Smooth muscle cell (in vitro differentiated cells): Measurements from ENCODE around the gene SFI1. TPM values are rescaled to one million over a fixed set of nuclear protein-coding genes. Genes with fewer than 3 reads are reported as not detected.

Source experiments
- DNase-seq: peaks from one replicate; lab custom pipeline; 2025; ENCODE audit not compliant: unreplicated experiment; lab: John Stamatoyannopoulos, UW
- H2AFZ ChIP-seq: fragments of 200-600 bp; sonication (generic); 2 replicates; pipeline ENCODE4 v1.6.0; 2016; ENCODE audit warnings: antibody characterized with exemption, low read depth, mild to moderate bottlenecking
- H3F3A ChIP-seq: fragments of 200-600 bp; sonication (generic); 2 replicates; pipeline ENCODE4 v1.6.0; 2017; ENCODE audit warnings: antibody characterized with exemption, low read depth
- H3K27ac ChIP-seq: fragments of 200-600 bp; sonication (generic); 2 replicates; pipeline ENCODE4 v1.5.1; 2016; ENCODE audit warnings: low read depth, mild to moderate bottlenecking
- H3K27me3 ChIP-seq: fragments of 200-600 bp; sonication (generic); 2 replicates; pipeline ENCODE4 v1.6.1; 2016; ENCODE audit warnings: low read depth, mild to moderate bottlenecking
- H3K36me3 ChIP-seq: fragments of 200-600 bp; sonication (generic); 2 replicates; pipeline ENCODE4 v1.5.1; 2016; ENCODE audit warnings: low read depth
- H3K4me1 ChIP-seq: fragments of 200-600 bp; sonication (generic); 2 replicates; pipeline ENCODE4 v1.5.1; 2016; ENCODE audit warnings: low read depth
- H3K4me2 ChIP-seq: fragments of 200-600 bp; sonication (generic); 2 replicates; pipeline ENCODE4 v1.6.0; 2016; ENCODE audit warnings: mild to moderate bottlenecking
- H3K4me3 ChIP-seq: fragments of 200-600 bp; sonication (generic); 2 replicates; pipeline ENCODE4 v1.5.1; 2016; ENCODE audit warnings: mild to moderate bottlenecking
- H3K79me2 ChIP-seq: fragments of 200-600 bp; sonication (generic); 2 replicates; pipeline ENCODE4 v1.6.0; 2016; ENCODE audit warnings: low read depth, mild to moderate bottlenecking
- H3K9ac ChIP-seq: fragments of 200-600 bp; sonication (generic); 2 replicates; pipeline ENCODE4 v1.6.0; 2016; ENCODE audit warnings: low read depth
- H3K9me3 ChIP-seq: fragments of 200-600 bp; sonication (generic); replicated peaks from 2 replicates; pipeline ENCODE4 v1.5.1; 2016; ENCODE audit warnings: low read depth
- H4K20me1 ChIP-seq: fragments of 200-600 bp; sonication (generic); 2 replicates; pipeline ENCODE4 v1.6.0; 2016; ENCODE audit warnings: low read depth
- WGBS: methylation state at CpG from one replicate; pipeline ENCODE4 v1.1.7; 2016; ENCODE audit warnings: low lambda C conversion rate; 5-methylcytosine and 5-hydroxymethylcytosine counted together
- polyA plus RNA-seq: library from polyadenylated mRNA; unstranded; fragments of >200 nt; fragmentation: Nextera tagmentation; extraction: Ambion mirVana; gene quantifications from 2 replicates; pipeline ENCODE4 v1.2.1, GENCODE V29; 2016
- total RNA-seq: library from RNA; depleted of rRNA; stranded (reverse); fragments of >200 nt; gene quantifications from 2 replicates; pipeline ENCODE4 v1.2.3, GENCODE V29; 2014
- TF ChIP-seq, protein P1 (sequence below): fragments of 200-600 bp; sonication (generic); IDR thresholded peaks from 2 replicates; pipeline ENCODE4 v1.5.1; 2017; ENCODE audit warnings: borderline replicate concordance, mild to moderate bottlenecking, antibody characterized with exemption; ENCODE audit not compliant: insufficient read depth, poor library complexity, severe bottlenecking

SFI1 gene
- total and polyA plus RNA-seq, 2 experiments from 2014 or later, result 8.7 to 26.9 TPM

DNA sequence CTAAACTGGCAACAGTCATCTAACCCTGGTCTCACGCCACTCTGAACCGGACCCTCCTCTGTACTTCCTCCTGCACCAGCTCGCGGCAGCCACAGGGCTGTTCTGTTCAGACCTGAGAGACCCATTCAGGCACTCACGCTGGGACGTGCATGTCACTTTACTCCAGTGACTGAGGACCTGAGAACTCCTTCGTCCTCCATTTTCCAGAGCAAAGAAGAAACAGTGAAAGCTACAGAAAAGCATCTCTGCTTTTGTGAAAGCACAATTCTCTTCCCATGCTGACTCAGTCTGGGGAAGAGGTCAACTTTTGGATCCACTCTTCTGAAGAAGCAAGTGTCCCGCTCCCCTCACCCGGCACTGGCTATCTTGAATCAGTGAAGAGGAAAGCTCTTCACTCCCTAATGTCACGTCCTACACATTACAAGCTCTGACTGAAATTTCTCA, 141.1 kb downstream of the SFI1 start:
- TF ChIP-seq, protein P1, sequence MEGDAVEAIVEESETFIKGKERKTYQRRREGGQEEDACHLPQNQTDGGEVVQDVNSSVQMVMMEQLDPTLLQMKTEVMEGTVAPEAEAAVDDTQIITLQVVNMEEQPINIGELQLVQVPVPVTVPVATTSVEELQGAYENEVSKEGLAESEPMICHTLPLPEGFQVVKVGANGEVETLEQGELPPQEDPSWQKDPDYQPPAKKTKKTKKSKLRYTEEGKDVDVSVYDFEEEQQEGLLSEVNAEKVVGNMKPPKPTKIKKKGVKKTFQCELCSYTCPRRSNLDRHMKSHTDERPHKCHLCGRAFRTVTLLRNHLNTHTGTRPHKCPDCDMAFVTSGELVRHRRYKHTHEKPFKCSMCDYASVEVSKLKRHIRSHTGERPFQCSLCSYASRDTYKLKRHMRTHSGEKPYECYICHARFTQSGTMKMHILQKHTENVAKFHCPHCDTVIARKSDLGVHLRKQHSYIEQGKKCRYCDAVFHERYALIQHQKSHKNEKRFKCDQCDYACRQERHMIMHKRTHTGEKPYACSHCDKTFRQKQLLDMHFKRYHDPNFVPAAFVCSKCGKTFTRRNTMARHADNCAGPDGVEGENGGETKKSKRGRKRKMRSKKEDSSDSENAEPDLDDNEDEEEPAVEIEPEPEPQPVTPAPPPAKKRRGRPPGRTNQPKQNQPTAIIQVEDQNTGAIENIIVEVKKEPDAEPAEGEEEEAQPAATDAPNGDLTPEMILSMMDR, result no peak
- H3K4me1 ChIP-seq, result no peaks in the 10 kb centered on the region
- no peak overlapping the region for H3K27ac ChIP-seq

DNA sequence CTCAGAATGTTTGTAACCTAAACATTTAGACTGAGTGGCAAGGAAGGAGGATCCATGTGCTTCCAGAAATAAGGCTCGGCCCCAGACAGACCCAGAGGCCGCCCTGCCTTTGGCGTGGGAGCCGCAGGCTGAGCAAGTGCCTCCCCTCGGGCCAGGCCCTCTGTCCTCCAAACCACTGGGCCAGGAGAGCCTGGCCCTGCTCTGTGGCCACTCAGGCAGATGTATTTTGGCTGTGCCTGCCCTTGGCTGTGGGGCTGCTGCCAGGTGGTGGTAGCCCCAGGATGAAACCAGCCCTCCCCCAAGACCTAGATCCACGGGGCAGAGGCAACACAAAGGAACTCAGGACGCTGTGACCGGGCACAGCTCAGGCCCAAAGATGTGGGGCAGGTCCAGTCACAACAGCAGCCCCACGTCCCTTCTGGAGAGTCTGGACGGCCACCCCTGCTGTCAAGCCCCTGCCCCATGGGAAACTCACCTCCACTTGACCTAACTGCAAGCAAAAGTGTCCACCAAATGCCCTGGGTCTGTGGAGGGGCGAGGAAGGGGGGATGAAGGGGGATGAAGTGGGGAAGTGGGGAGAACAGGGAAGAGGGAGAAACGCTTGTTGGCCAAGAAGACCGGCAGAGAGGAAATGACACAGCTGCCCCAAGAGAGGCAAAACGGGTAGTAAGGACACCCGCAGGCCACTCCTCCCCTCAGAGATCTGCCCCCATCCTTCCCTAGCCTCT, 141.7 kb downstream of the SFI1 start:
- Histone ChIP-seq H2AFZ (no peak overlapping the region), H3K27me3 (no peaks in the 10 kb centered on the region), H3K36me3 (no peaks in the 10 kb centered on the region), H3K79me2 (peaks cover 15% of the 10 kb centered on the region), H3K27ac (no peak overlapping the region), H3K4me2 (no peak overlapping the region), H3K9me3 (no peaks in the 10 kb centered on the region), H3K4me1 (no peaks in the 10 kb centered on the region), H4K20me1 (peaks cover 70% of the 10 kb centered on the region), H3F3A (no peaks in the 10 kb centered on the region), H3K9ac (no peak overlapping the region), H3K4me3 (no peak overlapping the region)
- TF ChIP-seq, protein P1, result no peak
- DNase-seq, result no peak
- 86% methylated on average over 15 of the region's 15 CpGs for WGBS

More for the DNA sequence above, 141.1 kb downstream of the SFI1 start:
- H3K4me3 ChIP-seq, result no peak overlapping the region
- H3K4me2 ChIP-seq, result no peak overlapping the region
- peaks cover 67% of the 10 kb centered on the region for H4K20me1 ChIP-seq
- H2AFZ ChIP-seq, result no peak overlapping the region
- H3K79me2 ChIP-seq, result peaks cover 15% of the 10 kb centered on the region
- no peaks in the 10 kb centered on the region for H3K27me3 ChIP-seq
- no peaks in the 10 kb centered on the region for H3K36me3 ChIP-seq
- H3F3A ChIP-seq, result no peaks in the 10 kb centered on the region
- no peak overlapping the region for H3K9ac ChIP-seq
- no peaks in the 10 kb centered on the region for H3K9me3 ChIP-seq
- no peak for DNase-seq
- 92% methylated on average over 10 of the region's 10 CpGs for WGBS

DNA sequence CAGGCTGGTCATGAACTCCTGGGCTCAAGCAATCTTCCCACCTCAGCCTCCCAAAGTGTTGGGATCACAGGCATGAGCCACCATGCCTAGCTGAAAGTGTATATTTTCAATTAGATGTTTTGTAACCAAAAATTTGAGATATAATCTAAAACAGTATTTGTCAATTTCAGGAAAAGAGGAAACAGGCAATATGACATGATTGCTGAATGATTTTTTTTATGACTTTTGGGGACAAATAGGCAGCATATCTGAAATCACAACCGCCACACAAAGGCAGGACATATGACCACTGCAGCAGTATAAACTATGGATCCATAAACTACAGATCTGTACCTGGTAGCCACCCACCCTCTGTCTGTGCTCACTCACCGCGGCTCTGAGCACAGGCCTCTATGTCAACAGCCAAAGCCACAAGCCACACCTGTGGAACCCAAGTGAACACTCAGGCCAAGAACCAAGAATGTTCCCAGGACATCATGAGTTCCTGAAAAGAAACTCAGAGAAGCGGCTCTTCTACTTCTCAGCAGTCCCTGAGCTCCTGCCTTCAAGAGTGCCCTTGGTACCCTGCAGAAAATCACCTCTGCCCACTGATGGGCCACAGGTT, 143.2 kb downstream of the SFI1 start:
- Histone ChIP-seq H3K4me3 (no peak overlapping the region), H3K27me3 (no peaks in the 10 kb centered on the region), H3K36me3 (no peaks in the 10 kb centered on the region), H3K9me3 (no peaks in the 10 kb centered on the region), H3K79me2 (peaks cover 15% of the 10 kb centered on the region), H3K27ac (no peak overlapping the region), H3K4me1 (no peaks in the 10 kb centered on the region), H3F3A (no peaks in the 10 kb centered on the region), H3K9ac (no peak overlapping the region), H2AFZ (no peak overlapping the region), H3K4me2 (no peak overlapping the region), H4K20me1 (peaks cover 72% of the 10 kb centered on the region)
- TF ChIP-seq, protein P1, result no peak
- WGBS, result 97% methylated on average over 4 of the region's 4 CpGs
- DNase-seq, result no peak
